Measurements from ENCODE around the gene R3HDM2.
"Not testable (repeated sequence)": the region's sequence is repeated elsewhere in the genome, so short reads cannot be mapped to it uniquely, and the experiment has no call there.

The R3HDM2 gene

GRCh38 chr12:57448669-57449068 lies 17.8 kb upstream of the R3HDM2 start:
- peaks cover 0 to 20% (median 15%) of the 10 kb centered on the region in 4 donors for H3K4me1 ChIP-seq
- H3K27me3 ChIP-seq: no peaks in the 10 kb centered on the region
- H3K4me3 ChIP-seq: no peak overlapping the region
- no peaks in the 10 kb centered on the region for H3K9me3 ChIP-seq
- no peak for TF ChIP-seq CTCF (IDR thresholded peaks at IDR 0.05)
- no peak overlapping the region for H3K27ac ChIP-seq
- H3K36me3 ChIP-seq: no peaks in the 10 kb centered on the region
- intact Hi-C loops (cut with DNase I; ENCODE audit: low total_unique reads): no loop called here
- DNase-seq: no peak

- DNase-seq: no peak
- intact Hi-C loops (cut with DNase I; ENCODE audit: low total_unique reads): no loop called here
- Histone ChIP-seq H3K9me3 (no peaks in the 10 kb centered on the region), H3K27ac (no peak overlapping the region), H3K4me1 (peaks cover 0 to 5% (median 3%) of the 10 kb centered on the region in 4 donors), H3K27me3 (no peaks in the 10 kb centered on the region), H3K36me3 (no peaks in the 10 kb centered on the region), H3K4me3 (no peak overlapping the region)
- no peak for TF ChIP-seq CTCF (IDR thresholded peaks at IDR 0.05)
Measured at GRCh38 chr12:57446292-57446960, 15.6 kb upstream of the R3HDM2 start.

- TF ChIP-seq CTCF (IDR thresholded peaks at IDR 0.05): no peak
- Histone ChIP-seq H3K36me3 (no peaks in the 10 kb centered on the region), H3K4me1 (no peaks in the 10 kb centered on the region), H3K9me3 (no peaks in the 10 kb centered on the region), H3K4me3 (no peak overlapping the region), H3K27me3 (no peaks in the 10 kb centered on the region), H3K27ac (no peak overlapping the region)
- intact Hi-C loops (cut with DNase I; ENCODE audit: low total_unique reads): no loop called here
- no peak for DNase-seq
Measured at GRCh38 chr12:57444744-57445143, 13.9 kb upstream of the R3HDM2 start.

- H3K9me3 ChIP-seq; H3K4me1 ChIP-seq; H3K4me3 ChIP-seq; H3K27ac ChIP-seq; intact Hi-C loops (cut with DNase I; ENCODE audit: low total_unique reads); H3K27me3 ChIP-seq; H3K36me3 ChIP-seq; DNase-seq: not testable (repeated sequence)
Measured at GRCh38 chr12:57444337-57444736, 13.5 kb upstream of the R3HDM2 start.

GRCh38 chr12:57441846-57442427 lies 11.1 kb upstream of the R3HDM2 start:
- no peak for TF ChIP-seq CTCF (IDR thresholded peaks at IDR 0.05)
- no peak overlapping the region for H3K4me3 ChIP-seq
- no peak overlapping the region for H3K27ac ChIP-seq
- no peak for DNase-seq
- H3K9me3 ChIP-seq: no peaks in the 10 kb centered on the region
- intact Hi-C loops (cut with DNase I; ENCODE audit: low total_unique reads): no loop called here
- H3K27me3 ChIP-seq: no peaks in the 10 kb centered on the region
- no peaks in the 10 kb centered on the region for H3K4me1 ChIP-seq
- H3K36me3 ChIP-seq: no peaks in the 10 kb centered on the region

GRCh38 chr12:57441393-57441792 lies 10.6 kb upstream of the R3HDM2 start:
- H3K27ac ChIP-seq; intact Hi-C loops (cut with DNase I; ENCODE audit: low total_unique reads); H3K27me3 ChIP-seq; H3K4me3 ChIP-seq; H3K4me1 ChIP-seq; DNase-seq; H3K36me3 ChIP-seq; H3K9me3 ChIP-seq: not testable (repeated sequence)

All from tibial artery (tissue), 4 donors.